LNCaP clone FGC (cell line): ENCODE results near the gene LCMT1.

Experiments used
- DNase-seq: peaks from one replicate; pipeline ENCODE4 v3.0.0-alpha.2; 2011; ENCODE audit warnings: low read depth
- H3K4me3 ChIP-seq: 2 replicates; pipeline ENCODE4 v1.5.1; 2011; ENCODE audit warnings: mild to moderate bottlenecking, low read depth, low read length, control low read depth
- TF ChIP-seq, protein P1 (sequence below): IDR thresholded peaks from 2 replicates; pipeline ENCODE4 v1.5.1; 2012; ENCODE audit warnings: mild to moderate bottlenecking; ENCODE audit not compliant: control insufficient read depth, insufficient read depth; ENCODE audit errors: extremely low read depth

The LCMT1 gene

DNA sequence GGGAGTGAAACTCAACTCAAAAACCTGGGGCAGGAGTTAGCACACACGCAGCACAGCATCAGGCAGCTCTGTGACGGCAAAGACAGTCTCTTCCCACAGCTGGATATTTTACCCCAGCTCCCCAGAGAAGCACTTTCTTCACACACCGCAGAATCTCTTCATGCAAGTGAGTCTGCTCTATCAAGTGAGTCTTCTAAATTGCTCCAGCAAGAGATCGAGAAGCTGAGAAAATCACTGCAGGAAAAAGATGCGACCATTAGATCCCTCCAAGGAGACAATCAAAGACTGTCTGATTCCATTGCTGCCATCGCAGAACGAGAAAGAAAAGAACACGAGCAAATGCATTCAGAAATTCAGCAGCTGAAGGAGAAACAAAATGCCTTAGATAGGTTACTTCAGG, 16.9 kb upstream of the LCMT1 start:
- DNase-seq: no peak
- no peak overlapping the region for H3K4me3 ChIP-seq
- TF ChIP-seq, protein P1, sequence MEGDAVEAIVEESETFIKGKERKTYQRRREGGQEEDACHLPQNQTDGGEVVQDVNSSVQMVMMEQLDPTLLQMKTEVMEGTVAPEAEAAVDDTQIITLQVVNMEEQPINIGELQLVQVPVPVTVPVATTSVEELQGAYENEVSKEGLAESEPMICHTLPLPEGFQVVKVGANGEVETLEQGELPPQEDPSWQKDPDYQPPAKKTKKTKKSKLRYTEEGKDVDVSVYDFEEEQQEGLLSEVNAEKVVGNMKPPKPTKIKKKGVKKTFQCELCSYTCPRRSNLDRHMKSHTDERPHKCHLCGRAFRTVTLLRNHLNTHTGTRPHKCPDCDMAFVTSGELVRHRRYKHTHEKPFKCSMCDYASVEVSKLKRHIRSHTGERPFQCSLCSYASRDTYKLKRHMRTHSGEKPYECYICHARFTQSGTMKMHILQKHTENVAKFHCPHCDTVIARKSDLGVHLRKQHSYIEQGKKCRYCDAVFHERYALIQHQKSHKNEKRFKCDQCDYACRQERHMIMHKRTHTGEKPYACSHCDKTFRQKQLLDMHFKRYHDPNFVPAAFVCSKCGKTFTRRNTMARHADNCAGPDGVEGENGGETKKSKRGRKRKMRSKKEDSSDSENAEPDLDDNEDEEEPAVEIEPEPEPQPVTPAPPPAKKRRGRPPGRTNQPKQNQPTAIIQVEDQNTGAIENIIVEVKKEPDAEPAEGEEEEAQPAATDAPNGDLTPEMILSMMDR: no peak

DNA sequence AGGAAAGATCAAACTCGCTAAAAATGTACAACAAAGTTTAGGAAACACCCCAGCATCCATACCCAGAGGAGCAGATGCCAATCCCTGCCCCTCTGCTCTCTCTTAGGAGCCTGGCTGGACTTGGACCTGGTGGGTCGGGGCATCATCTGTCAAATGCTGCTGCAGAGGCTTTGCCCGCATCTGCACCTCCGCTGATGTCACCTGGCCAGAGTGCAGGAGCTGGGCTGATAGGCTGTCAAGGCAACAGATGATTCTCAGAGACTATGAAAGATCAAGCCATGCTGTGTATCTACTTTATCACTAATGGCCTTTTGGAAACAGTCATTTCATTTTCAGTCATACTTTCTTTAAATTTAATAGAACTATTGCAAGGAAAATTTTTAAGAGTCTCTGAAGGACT, 15.9 kb upstream of the LCMT1 start:
- TF ChIP-seq, protein P1: no peak
- DNase-seq: no peak
- no peak overlapping the region for H3K4me3 ChIP-seq

DNA sequence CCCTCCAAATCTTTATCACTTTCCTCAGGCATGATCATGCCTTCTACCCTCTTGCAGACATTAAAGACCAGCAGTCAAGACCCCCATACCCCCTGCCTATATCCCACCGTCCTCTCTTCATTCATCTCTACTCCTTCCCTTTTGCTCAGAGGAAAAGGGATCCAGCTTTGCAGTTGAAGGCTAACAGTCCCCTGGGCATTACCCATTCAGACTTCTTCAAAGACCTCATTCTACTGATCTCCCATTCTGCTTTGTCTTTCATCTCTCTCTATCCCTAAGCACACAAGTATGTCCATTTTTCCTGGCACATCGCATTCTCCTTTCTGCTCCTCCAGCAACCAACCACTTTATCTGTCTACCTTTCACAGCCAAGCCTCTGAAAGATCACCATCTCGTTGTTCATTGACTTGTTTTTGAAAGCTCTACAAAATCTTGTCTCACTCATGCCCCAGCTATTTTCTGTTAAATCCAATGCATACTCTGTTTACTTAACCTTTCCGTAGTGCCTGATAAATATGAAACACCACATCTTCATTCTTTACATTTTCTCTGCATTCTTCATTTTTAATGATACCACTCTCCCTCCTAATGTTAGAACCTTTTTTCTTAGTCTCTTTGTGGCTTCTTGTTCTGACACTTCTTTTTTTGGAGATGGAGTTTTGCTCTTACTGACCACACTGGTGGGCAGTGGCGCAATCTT, 14.1 kb upstream of the LCMT1 start:
- TF ChIP-seq, protein P1: no peak
- H3K4me3 ChIP-seq: no peak overlapping the region
- DNase-seq: no peak

DNA sequence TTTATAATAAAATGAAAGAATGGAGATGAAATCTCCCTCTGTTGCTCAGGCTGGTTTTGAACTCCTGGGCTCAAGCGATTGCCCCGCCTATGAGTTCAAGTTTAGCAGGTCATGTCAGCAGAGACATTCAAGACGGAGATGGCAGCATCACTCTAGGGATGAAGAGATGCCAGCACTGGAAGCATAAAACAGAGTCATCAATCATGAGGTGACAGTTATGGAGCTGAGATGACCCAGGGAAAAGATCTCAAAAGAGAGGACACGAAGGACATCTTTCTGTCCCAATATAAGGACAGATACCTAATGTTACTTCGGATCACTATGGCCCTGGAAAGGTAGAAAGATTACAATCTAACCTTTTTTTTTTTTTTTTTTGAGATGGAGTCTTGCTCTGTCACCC, 11.0 kb upstream of the LCMT1 start:
- no peak overlapping the region for H3K4me3 ChIP-seq
- no peak for DNase-seq
- TF ChIP-seq, protein P1: no peak

DNA sequence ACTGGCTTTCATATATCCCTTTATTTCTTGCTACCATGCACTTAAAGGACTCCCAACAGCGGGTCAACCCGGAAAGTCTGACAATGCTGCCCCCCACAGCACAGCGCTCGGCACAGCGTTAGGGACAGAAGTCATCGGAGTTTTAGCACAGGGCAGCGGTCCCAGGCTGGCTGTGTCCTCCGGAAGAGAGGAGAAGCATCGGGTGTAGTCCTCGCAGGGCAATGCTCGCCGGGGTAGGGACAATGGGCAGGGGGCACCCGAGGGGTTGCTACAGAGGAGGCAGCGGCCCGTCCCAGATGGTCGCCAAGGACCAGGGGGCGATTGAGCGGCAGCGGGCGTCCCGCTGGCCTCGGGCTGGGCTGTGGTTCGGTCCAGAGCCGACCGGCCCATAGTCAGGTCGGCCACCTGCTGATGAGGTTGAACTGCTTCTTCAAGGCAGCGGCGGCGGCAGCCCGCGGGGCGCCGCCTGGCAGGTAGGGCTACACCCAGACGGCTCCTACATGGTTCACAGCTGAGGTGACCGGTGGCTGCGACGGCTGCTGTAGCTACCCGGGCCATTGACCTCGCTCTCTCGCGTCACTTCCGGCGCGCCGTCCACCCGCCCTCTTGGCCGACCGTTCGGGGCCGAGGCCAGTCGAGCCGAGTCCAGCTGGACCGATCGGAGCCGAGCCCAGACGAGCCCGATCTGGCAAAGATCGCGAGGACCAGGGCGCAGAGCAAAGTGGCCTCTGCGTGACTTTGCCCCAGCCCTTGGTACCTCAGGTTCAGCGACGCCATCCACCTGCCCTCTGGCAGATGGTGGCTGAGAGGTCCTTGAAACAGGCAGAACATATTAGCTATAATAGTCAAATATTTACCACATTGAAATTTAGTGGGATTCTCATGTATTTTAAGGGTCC, 4.7 kb upstream of the LCMT1 start:
- peak overlapping the region; percentile 76 for H3K4me3 ChIP-seq
- TF ChIP-seq, protein P1: peak; percentile 49
- peak; percentile 80 for DNase-seq

DNA sequence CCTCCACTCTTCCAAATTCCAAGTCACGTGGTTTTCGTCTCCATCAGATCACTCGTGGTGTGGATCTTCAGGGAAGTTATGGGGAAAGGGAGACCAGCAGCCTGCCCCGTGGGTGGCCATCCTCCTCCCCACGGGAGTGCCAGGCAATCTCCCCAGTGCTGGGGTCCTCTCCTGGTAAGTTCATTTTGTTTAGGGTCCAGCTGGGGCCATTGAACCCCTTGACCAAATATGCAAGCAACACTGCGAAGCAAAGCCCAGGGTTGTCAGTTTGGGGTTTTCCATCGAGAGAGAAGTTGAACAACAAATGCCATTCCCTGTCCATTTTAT, 4.1 kb upstream of the LCMT1 start:
- TF ChIP-seq, protein P1: no peak
- DNase-seq: no peak
- H3K4me3 ChIP-seq: peak overlapping the region; percentile 76
